Head of caudate nucleus (tissue), 42 donors: Measurements from ENCODE around the gene DCDC1.

Experiments used
- DNase-seq, 42 donors: peaks; one replicate each; pipeline versions ENCODE4 v3.0.0 to v3.0.0-alpha.2; 2020 to 2021; ENCODE audit warnings: mixed read lengths in 7 of 42
- intact Hi-C: fragments of 100-400 bp; cut with DNase I; formaldehyde crosslinking; loops from one replicate; pipeline ENCODE4 v1.15.0; 2022

Gene DCDC1

GRCh38 chr11:30823119-30823518 is 546.4 kb downstream of the DCDC1 start:
- intact Hi-C loops: no loop called here
- DNase-seq: no peak

GRCh38 chr11:30821438-30821965 is 548.0 kb downstream of the DCDC1 start:
- DNase-seq: no peak
- intact Hi-C loops: no loop called here

GRCh38 chr11:30818721-30819120 is 550.8 kb downstream of the DCDC1 start:
- intact Hi-C loops: no loop called here
- DNase-seq: no peak

- DNase-seq: no peak
- intact Hi-C loops: no loop called here
Observed at GRCh38 chr11:30816959-30817880, 552.3 kb downstream of the DCDC1 start.

GRCh38 chr11:30815619-30816018 is 553.9 kb downstream of the DCDC1 start:
- intact Hi-C loops: no loop called here

GRCh38 chr11:30814737-30815136 is 554.8 kb downstream of the DCDC1 start:
- no peak for DNase-seq
- intact Hi-C loops: no loop called here

More at GRCh38 chr11:30815619-30816018, 553.9 kb downstream of the DCDC1 start:
- no peak for DNase-seq
